HG03521 (cell line): Measurements from ENCODE around the gene GATA5.

ENCODE experiments used
- ATAC-seq: cut with Tn5 transposase; IDR thresholded peaks from one replicate; pipeline ENCODE4 v1.9.1; 2021; ENCODE audit warnings: mild to moderate bottlenecking, moderate library complexity; ENCODE audit not compliant: unreplicated experiment

GATA5 gene

GRCh38 chr20:62473717-62474603, 1.8 kb downstream of the GATA5 start:
- no peak for ATAC-seq

DNA sequence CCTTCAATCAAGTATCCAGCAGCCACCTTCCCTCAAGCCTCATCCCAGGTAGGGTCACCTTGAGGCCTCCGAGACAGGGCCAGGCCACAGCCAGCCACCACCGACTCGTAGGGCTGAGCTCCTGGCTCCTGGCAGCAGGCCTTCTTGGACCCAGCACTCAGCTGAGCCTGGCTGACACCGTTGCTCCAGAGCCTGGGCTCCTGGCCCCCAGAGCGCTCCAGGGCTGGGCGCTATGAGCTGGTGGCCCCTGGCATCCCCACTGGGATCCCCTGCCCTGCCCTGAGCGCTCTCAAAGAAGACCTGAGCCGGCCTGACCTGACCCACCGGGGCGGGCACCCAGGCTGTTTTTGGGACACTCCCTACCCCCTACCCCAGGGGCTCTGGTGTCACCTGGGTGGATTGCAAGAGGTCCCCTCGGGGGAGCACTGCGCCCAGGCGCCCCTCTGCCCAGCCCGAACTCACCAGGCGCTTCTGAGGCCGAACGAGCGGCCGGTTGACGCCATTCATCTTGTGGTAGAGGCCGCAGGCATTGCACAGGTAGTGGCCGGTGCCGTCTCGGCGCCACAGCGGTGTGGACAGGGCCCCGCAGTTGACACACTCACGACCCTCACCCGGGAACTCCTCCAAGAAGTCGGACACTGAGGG, 2.7 kb downstream of the GATA5 start:
- ATAC-seq: no peak

GRCh38 chr20:62472138-62472940, 3.5 kb downstream of the GATA5 start:
- no peak for ATAC-seq

GRCh38 chr20:62470459-62470858, 5.3 kb downstream of the GATA5 start:
- no peak for ATAC-seq

DNA sequence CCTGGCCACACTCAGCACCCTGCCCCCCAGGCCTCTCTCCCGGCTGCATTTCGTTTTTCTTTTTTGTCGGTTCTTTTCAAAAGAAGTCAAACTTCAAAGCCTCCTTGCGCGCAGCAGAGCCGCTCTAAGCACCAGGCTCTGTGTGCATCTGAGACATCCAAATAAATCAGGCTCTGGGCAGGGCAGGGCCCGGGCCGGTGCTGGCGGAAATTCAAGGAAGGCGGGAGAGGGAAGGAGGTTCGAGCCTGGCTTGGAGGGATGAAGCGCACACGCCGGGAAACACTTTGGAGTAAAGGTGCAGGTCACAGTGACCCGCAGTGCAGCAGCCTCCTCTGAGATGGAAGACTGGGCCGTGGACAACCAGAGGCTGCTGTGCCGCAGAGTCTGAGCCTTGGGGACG, 5.8 kb downstream of the GATA5 start:
- ATAC-seq: no peak

DNA sequence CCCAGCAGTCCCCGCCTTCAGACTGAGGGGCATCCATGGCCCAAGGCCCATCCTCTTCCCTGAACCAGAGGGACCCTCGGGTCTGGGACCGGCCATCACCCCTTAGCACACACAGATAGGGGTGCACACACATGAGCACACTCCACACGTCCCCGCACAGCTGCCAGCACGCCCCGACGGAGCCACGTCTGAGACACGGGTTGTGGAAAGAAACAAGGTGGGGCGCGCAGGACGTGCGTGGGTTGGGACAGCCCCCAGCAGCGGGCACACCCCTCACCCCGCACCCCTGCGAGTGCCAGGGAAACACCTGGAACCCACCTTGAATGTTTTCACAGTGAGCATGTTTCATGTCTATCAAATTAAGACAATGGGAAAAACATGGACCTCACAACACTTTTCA, 6.4 kb downstream of the GATA5 start:
- ATAC-seq: no peak

DNA sequence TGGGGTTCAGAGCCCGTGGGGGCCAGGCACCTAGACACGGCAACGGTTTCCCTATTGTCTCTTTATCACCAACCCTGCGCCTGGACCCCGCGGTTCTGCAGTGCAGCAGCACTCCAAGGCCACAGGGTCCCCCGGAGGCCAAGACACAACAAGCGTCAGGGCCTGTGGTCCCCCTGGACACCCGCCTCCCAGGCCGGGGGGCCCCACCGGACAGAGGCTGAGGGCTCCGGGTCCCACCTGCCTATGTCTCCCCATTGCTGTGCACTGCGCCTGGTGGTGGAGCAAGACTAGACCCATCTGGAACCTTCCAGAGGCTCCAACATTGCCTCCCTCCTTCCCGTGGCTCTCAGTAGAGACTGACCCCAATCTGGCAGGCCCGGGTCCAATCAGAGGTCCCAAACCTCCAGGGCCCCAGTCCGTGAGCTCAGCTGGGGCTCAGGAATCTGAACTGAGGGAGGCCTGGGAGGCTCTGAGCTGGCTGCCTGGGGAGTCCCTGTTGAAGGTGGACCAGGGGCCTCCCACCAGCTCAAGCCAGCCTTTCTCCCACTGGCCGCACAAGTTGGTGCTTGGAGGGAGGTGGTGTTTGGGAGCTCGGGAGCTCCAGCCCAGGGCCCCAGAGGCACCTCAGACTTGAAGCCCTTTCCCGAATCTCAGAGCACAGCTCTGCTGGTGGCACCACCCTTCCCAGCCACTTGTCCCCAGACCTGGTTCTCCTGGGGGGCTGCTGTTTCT, 8.8 kb downstream of the GATA5 start:
- no peak for ATAC-seq

GRCh38 chr20:62466072-62466760, 9.6 kb downstream of the GATA5 start:
- no peak for ATAC-seq

- ATAC-seq: no peak
Observed at GRCh38 chr20:62464990-62465389, 10.8 kb downstream of the GATA5 start.

DNA sequence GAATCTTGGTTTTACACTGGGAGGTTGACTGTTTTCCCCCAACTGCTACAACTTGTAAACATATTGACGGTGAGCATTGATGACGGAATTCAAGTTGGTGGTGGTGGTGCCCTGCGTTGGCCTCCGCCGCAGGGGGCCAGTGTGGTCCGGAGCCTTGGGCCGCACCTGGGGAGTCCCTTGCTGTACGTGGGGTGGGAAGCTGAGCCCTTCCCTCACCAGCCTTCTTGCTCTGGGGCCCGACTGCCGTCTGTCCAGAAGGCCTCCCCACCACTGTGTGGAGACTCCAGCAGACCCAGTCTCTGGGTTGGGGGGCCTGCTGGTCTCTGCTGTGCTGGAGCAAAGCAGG, 11.4 kb downstream of the GATA5 start:
- ATAC-seq: no peak

- ATAC-seq: no peak
Observed at GRCh38 chr20:62463651-62464424, 12.0 kb downstream of the GATA5 start.

- ATAC-seq: no peak
Observed at GRCh38 chr20:62462976-62463592, 12.7 kb downstream of the GATA5 start.

GRCh38 chr20:62461834-62462233, 14.0 kb downstream of the GATA5 start:
- ATAC-seq: no peak

- ATAC-seq: no peak
Observed at GRCh38 chr20:62461157-62461556, 14.6 kb downstream of the GATA5 start.

DNA sequence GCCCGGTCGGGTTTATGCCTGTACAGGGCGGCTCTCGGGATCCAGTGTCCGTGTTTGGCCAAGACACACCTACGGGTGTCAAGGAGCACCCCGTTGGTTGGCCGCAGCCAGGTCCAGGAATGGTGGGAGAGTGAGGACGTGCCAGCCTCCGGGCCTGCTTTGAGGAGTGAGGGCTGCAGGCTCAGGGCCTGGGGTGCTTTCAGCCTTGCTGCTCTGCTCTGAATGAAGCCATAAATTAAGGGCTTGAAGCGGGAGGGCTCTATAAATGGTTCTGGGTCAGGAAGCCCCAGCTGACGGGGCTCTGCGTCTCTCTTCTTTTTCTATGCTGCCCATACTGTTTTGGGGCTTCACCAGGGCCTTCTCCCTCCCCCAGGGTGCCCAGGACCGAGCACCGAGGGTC, 15.1 kb downstream of the GATA5 start:
- ATAC-seq: no peak

- no peak for ATAC-seq
Observed at GRCh38 chr20:62459488-62459887, 16.3 kb downstream of the GATA5 start.

DNA sequence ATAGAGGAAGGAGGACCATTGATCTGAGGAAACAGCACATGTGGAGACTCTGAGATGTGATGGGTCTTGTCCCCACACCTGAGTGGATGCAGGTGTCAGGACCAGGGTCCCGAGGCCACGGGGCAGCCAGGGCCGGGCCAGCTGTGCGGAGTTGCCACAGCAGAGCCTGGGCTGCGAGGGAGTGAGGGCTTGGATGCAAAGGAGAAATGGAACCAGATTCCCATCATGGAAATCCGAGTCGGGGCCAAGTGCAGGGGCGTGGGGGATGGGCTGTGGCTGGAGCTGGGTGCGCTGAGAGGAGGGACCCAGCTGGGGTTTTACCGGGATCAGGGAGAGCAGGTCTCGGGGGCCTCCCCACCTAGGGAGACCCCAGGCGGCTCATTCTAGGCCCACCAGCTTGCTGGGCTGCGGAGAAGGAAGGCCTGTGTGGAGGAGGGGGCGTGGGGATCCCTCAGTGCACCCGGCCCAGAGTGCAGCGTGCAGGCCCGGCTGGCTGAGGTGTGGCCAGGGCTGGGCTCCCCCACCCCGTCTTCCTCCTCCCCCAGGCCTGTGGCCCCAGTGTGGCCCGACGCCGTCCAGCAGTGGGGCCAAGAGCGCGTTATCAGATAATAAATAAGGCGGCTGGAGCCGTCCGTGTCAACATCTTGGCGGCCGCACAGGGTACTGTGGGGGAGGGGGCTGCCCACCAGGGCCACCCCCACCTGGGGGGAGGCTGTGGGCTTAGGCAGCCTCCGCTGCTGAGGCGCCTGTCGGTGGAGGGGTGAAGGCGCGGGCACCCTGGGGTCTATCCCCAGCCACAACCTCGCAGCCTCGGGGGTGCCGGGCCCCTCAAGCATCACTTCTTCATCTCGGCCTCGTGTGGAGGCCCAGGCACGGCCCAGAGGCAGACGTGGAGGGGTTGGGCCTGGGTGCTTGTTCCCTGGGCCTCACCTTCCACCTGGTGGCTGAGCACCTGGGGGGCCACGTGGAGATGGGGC, 17.2 kb downstream of the GATA5 start:
- ATAC-seq: no peak

DNA sequence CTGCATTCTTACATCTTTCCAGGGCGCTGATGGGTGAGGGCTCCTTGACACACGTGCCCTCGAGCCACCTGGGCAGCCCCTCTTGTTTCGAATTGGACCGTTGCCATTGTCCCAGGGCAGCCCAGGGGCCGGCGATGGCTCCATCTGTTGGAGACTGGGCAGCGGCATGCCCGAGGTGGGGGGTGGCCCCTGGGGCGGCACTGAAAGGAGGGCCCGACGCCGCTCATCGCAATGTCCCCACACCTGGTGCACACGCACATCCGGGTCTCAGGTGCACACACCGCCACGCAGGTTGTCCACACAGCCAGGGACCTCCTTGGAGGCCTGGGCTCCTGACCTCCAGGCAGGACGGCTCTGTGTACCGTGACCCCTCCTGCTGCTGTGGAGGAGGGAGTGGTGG, 18.0 kb downstream of the GATA5 start:
- ATAC-seq: no peak
